NCI-H187 treated with DMSO at 0.1 percent for 48 hours (cell line): ENCODE results near the gene EDN2.

Source experiments
- DNase-seq: peaks from one replicate; lab custom pipeline; 2025; lab: John Stamatoyannopoulos, UW

The EDN2 gene

DNA sequence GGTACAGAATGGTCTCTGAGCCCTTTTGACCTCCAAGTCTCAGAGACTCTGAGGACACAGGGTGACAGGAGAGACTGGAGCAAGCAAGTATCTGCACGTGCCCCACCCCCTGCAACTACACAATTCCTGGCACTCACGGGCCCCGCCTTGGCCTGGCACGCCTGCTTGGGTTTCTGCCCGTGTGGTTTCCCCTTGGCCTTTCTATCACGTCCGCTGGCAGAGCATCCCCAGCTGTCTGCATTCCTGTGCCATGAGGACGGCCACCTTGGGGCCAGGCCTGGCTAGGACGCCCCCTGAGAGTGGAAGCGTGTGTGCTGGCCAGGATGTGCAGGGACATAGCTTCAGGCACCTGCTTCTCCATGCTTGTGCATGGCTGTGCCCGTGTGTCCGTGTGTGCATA is 14.3 kb upstream of the EDN2 start:
- DNase-seq: no peak

DNA sequence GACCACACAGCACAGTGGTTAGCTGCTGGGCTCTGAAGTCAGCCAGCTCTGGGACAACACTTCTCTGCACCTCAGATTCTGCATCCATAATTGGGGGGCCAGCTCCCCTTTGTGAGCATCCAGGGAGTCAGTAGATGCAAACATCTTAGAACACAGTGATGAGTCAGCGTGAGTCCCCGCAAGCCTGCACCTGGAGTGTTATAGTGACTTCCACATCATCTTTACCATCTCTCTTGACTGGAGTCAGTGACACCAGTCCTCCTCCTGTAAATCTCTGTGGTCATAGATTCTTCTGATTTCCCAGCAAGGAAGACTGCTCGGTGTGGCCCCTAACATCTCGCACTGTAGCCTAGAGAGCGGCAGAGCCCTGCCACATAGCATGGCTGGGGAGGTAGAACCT is 13.9 kb upstream of the EDN2 start:
- DNase-seq: no peak

DNA sequence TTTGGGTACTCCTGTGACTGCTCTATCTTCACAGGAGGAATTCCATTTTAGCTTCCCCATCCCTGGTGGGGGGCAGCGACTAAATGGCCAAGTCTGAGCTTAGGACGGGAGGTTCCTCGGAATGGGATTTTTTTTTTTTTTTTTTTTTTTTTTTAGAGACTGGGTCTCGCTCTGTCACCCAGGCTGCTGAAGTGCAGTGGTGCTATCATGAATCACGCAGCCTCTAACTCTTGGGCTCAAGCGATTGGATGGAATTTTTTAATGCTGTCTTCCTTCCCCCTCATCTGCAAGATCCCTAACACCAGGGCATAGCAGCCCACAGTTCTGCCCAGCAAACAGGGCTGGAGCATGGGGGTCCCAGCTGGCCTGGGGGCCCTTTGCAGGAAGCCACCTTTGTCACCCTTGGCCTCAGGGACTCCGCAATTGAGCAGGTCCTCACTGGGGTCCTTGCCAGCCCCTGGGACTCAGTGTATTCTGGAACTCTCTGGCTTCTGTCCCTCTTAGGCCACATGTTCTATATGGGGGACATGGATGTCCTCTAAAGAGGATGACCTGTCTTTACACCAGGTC is 13.1 kb upstream of the EDN2 start:
- no peak for DNase-seq

DNA sequence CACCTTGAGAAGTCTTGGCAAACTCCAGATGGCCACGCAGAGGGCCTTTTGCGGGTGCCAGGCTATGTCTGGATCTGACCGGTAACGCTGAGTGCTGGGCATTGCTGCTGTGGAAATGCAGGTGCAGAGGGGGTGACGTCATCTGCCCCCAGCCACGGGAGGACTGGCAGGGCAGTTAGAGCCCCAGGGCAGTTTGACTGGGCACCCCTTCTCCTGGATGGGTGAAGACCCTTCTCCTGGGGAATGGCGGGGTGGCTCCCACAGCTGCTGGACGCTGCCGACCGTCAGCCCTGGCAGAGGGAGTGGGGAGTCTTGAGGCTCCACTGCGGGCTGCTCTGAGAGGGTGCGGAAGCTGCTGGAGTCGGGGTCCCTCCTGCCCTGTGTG is 12.6 kb upstream of the EDN2 start:
- DNase-seq: no peak

DNA sequence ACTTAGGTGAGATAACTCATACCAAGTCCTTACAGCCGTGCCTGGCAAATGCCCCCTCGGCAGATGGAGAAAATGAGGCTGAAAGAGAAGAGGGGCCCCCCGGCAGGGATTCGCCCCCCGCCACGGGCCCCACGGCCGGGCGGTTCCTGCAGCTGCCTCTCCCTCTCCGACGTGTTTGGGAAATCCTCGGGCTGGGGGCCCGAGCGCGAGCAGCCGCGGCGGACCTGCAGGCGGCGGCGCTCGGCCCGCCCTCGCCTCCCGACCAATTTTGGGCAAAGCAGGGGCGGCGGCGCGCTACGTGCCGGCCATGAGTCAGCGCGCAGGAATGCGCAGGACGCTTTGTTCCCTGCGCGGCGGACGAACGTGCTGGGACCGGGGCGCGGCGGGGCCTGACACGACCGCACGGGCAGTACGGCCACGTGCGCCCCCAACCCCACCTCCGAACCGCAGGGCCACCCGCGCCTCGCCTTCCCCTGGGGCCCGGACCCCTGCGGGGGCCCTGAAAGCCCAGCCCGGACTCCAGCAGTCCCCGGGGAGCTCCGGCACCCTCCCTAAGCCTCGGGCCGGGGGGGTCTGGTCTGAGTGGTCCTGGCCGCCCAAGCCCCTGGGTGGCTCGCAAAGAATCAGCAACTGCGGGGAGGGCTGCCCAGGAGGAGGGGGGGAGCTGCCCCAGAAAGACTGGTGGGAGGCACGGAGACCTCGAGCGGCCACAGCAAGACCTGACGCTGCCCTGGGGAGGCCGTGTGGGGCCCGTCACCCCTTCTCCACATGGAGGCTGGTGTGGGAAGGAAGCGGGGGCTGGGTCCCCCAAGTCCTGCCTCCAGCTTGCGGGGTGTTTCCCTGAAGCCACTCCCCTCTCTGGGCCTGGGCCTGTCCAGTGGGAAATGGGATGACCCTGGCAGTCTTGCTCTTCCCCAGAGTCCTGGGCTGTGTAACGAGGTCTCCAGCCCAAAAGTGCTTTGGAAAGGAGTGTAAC is 11.9 kb upstream of the EDN2 start:
- no peak for DNase-seq

DNA sequence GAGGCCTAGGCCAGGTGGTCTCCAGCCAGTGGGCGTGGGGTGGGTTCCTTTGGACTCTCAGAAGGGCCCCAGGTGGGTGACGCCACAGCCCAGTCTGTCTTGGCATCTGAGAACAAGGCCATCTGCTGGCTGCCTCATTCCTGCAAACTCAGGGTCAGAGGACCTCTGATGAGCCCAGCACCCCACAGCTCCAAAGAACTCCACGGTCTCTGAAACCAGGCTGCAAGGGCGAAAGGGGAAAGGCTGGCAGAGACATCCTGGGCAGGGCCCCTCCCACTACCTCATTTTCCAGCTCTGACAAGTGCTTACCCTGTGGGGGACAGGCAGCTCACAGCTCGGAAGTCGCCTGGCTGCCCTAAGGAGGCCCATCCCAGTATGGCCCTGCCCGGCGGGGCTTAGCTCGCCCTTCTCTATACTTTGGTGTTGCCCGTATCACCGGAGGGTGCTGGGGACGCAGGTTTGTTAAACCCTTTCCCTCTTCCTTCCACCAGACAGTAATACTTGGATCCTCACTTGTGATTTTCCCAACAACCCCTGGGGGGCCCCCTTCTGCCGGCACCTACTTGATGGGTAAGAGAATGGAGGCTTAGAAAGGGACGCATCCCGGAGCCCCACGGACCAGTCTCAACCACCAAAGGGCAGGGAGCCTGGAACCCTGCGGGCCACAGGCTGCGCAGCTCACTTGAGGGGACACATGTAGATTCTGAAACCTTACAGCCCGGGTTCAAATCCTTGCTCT is 10.9 kb upstream of the EDN2 start:
- no peak for DNase-seq

DNA sequence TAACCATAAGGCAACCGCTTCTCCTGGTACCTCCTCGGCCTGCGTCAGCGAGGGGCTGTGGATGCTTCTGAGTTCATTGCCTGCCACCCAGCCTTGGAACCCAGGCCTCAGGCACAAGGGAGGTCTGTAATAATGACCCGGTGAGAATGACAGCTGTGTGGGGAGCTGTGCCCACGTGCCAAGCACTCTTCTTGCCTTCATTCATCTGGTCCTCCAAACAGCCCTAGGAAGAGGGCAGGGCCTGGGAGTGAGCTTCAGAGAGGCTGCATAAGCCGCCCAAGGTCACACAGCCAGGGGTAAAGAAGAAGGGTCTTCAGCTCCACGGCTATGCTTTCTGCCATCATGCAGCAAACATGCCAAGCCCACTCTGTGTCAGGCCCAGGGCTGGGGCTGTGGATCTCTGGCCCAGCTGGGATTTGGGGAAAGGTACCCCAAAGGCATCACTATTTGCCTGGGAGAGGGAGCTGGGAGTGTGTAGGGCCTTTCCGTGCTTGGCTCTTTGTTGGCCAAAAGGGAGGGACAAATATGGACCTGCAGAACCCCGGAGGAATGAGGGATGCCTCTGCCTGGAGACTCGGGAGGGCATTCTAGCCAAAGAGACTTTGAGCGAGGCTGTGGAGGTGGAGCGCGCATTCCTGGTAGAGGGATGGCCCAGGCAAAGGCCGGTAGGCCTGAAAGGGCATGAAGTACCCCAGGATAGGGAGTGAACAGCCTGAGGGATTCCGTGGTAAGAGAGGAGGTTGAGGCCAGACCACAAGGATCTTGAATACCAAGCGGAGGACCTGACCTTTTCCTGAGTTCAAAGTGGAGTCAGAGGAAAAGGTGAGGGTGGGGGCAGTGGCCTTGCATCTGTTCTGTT is 10.1 kb upstream of the EDN2 start:
- no peak for DNase-seq

DNA sequence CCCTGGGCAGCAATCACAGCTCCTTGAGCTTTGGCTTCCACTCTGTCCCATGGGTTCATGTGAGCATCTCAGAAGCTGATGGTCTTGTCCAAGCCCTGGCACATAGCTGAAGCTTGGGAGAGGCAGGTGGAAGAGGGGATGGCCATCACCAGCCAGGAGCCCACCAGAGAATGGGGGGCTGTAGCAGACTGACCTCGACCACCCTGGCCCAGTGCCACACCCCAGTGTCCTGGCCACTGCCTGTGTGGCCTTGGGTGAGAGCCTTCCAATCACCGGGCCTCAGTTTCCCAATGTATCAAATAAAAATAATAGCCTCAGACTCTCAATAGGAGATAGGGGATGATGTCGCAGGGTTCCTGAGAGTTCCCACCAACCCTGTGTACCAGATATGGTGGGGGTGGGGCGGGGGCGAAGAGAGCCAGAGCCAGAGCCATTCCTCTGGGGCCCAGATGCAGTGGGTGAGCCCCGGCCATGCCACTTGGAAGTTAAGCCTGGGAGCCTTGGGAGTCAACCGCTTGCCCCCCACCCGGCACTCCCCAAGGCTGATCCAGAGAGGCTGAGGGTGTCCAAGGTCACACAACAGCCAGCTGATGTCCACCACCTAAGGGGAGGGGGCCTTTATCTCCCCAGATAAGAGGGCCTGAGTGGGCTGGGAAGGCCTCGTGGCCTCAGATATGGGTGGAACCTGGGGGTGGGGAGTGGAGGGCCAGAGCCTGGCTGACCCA is 9.3 kb upstream of the EDN2 start:
- DNase-seq: no peak

DNA sequence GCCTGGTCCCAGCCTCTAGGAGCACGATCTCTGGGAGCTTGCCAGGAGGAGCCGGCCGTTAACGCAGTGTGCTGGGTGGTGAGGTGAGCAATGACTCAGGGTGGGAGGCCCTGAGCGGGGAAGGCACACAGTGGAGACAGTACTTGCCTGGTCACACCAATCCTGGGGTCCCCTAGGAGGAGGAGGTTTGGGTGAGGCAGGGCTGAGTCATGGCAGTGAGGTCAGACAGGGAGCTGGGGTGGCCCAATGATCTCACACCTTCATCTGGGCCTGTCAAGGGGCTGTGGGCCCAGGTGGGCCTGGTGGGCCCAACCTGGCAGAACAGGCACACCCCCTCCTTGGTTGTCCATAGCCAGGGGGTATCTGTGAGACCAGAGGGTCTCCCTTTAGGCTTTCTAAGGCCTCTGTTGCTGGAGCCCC is 8.6 kb upstream of the EDN2 start:
- DNase-seq: no peak

DNA sequence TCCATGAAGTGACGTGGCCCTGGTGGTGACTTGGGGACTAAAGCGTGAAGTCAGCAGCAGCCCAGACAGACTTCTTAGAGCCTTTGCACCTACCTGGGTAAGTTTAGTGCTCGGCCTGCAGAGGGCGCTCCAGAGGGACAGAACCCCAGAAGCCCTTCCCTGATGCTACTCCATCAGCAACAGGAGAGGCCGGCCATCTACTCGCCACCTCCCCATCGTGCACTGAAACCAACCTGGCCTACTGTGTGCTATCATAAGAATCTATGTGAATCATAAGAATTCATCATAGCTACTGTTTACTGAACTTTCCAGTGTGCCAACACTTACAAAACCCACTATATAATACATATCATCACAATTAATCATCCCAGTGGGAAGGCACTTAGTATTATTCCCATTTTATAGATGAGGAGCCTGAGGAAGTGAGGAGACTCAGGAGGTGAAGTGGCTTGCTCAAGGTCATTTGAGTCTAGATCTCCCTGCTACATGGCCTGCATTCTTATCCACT is 7.9 kb upstream of the EDN2 start:
- DNase-seq: no peak

DNA sequence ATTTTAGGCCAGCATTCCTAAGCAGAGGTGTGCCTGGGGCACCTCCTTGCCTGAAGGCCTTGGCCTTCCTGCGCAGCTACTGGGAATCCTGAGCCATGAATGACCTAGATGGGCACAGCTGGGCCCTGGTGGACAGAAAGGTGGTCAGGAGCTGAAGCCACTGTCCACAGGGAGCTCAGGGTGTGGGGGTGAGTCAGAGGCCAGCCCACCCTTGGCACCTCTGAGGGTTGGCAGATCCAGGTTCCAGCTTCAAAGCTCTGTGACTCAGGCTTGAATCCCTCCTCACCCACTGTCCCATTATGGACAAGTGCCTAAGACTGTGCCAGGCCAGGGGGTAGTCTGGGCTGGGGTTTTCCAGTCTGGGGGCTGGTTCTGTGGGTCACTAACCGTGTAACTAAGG is 6.4 kb upstream of the EDN2 start:
- no peak for DNase-seq

DNA sequence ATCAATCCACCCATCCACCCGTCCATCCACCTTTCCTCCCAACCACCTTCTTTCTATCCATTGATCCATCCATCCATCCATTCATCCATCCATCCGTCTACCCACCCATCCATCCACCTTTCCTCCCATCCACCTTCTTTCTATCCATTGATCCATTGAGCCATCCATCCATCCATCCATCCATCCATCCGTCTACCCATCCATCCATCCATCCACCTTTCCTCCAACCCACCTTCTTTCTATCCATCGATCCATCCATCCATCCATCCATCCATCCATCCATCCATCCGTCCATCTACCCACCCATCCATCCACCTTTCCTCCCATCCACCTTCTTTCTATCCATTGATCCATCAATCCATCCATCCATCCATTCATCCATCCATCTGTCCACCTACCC is 5.1 kb upstream of the EDN2 start:
- no peak for DNase-seq

DNA sequence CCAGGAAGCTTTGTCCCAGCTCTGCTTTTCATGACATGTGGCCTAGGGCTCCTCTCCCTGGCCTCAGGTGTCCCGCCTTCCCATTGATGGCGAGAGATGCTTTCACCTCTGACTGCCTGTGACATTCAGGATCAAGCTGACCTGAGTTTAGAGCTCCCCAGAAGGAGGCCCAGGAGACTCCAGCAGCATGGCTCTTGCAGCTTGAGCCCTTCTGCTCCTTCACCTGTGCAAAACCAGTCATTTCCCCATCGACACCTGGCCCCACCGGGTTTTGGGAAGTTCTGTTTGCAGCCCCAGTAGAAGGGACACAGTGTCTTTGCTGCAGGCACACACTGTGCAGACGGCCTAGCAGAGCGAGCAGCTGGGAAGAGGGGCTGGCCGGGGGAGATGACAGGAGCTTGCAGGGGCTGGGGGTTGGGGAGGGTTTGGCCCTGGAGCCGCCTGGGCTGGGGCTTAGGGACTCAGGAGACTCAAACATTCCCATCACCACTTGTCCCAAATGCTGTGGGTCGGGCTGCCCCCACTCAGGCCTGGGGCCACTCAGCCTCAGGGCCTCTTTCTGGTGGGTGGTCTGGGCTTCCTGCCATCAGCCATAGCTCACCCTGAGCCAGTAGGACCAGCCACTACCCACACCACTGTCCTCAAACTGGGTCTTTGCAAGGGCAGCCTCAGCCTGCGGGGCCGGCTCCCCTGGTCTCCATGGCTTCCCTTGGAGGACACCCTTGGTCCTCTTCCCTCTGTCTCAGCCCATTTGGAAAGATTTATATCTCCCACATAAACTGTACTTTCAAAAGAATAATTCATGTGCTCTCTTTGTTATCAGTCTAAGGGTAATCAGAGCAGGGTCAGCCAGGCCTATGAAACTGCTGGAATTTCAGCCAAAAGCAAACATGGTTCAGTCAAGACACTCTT is 3.8 kb upstream of the EDN2 start:
- no peak for DNase-seq

DNA sequence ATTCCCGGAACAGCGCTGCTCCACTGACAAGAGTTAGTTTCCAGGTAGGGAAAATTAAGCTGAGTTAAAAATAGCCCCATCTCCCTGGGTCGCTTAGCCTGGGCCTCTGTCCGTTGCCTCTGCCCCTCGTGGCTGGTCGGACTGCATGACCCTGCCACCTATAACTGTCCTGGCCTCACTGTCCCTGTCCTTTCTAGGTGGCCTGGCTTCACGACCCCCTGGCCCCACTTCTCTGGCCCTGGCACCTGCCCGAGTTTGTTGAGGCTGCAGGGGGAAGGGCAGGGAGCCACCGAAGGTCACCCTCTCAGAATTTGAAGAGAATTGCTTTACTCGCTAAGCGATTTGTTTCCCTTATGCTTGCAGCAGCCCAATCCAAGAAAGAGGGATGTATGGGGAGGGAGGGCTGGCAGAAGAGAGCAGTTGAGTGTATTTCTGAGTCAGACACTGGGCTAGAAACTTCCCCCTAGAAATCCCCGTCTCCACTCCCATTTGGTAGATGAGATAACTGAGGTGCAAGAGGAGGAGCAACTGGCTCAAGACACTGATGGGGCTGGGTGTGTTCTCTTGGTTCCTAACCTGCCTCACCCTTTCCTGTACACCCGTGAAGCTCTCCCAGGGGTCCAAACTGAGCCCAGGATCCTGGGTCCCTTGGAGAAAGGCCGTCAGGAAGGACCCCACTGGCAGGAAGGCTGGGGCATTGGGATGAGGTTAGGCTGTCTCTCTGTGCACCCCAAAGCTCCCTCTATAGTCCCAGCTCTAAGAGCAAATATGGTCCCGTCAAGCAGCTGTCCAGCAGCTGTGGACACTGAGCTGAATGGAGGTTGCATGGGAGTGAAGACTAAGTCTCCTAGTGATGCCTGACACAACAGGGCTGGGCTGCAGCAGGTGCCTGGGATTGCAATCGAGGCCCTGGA is 2.9 kb upstream of the EDN2 start:
- DNase-seq: no peak

DNA sequence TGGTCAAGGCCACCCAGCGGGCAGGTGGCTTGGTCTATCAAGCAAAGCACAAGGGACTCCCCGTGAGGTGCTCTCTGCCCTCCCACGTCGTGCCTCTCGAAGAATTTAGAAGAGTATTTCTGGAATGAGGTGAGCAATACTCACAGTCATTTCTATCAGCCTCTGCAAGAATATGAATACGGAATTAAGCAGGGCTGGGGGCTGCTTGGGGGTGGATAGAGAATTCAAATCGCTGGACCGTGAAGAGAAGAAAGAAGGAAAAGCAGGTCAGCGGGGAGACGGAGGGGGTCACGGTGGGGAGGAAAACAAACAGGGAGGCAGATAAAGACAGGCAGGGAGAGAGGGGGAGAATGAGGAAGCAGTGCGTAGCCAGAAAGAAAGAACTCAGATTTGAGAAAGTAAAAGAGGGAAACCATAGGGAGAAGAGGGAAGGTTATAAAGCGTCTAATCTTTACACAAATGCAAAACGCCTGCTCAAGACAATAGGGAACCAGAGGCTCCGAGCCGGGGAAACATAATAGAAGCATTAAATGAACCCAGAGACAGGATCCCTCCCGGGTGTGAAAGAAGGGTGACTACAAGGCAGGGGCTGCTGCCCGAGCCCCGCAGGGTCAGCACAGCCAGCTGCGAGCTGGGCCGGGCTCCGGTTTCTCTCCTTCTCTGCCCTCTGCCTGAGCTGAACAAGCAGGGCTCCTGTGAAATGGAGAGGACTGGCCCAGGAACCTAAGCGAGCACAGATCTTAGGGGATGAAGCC is 2.1 kb upstream of the EDN2 start:
- no peak for DNase-seq

DNA sequence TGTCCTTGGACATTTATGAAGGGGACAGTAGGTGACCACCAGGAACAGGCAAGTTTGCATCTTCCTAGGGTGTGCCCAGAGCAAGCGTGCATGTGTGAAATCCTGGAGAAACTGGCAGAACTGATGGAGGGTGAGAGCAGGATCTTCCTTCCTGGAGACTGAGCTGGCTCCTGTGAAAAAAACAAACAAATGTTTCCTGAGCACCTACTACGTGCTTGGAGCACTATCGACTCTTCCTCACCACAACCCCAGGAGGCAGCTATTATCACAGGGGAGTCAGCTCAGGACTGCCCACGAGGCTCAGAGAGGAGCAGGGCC is 1.5 kb upstream of the EDN2 start:
- DNase-seq: no peak

DNA sequence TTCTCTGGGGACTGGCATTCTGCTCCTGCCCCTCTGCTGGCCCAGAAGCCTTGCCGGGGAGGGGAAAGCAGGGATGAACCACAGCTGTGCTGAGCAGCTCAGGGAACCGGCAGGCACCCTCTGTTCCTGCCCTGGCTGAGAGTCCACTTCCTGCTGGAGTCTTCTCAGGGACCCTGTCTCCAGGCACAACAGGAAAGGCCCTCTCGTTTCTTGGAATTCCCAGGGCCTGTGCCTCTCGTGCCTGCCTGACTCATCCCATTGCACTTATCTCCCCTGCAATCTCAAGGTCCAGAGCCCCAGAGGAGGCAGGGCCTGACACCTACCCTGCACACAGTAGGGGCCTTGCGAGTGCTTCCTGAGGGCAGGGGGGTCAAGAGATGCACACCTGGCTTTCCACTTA is 1.1 kb upstream of the EDN2 start:
- no peak for DNase-seq

DNA sequence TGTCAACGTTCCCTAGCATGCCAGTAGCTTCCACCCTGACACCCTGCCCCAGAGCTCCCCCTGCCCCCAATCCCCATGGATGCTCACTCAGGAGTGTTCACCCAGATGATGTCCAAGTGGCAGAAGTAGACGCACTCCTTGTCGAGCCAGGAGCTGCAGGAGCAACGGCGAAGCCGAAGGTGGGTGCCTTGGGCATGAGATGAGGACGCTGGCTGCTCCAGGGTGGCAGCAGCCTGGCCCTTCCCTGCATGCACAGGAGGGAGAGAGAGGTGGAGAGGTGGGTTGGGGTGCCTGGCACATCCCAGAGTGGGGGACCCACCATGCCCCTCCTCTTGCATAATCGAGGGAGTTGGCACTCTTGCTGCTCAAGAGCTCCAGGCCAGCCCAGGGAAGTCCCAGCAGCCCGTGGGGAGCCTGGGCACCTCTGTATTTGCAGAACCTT is 502 bp downstream of the EDN2 start:
- DNase-seq: no peak
